OCI-LY7 (cell line): Measurements from ENCODE around the gene AUTS2.

ENCODE experiments used
- CTCF ChIP-seq: fragments of 200-600 bp; sonication (generic); conservative IDR thresholded peaks from 2 replicates; pipeline ENCODE4 v1.5.1; 2014; ENCODE audit warnings: mild to moderate bottlenecking, antibody characterized with exemption, low read length, moderate library complexity, mixed read lengths
- EZH2phosphoT487 ChIP-seq: fragments of 200-600 bp; sonication (generic); IDR thresholded peaks from 2 replicates; pipeline ENCODE4 v1.6.1; 2018; ENCODE audit warnings: low read depth, borderline replicate concordance, mild to moderate bottlenecking, mixed run types, antibody characterized with exemption, low read length, moderate library complexity, mixed read lengths

GRCh38 chr7:70504254-70504653 is 906.0 kb downstream of the AUTS2 start:
- TF ChIP-seq CTCF (no peak), EZH2phosphoT487 (no peak)
